GM11168 (cell line): ENCODE measurements around the gene DZIP1.

Experiments
- in situ Hi-C: fragments of 300-500 bp; cut with MboI; formaldehyde crosslinking; loops from one replicate; pipeline ENCODE4 v1.12.0; 2022; ENCODE audit warnings: low sequenced_read_pairs; ENCODE audit not compliant: unreplicated experiment

The DZIP1 gene

GRCh38 chr13:95553581-95554385 is 90.7 kb downstream of the DZIP1 start:
- in situ Hi-C loops = no loop called here

- in situ Hi-C loops = no loop called here
These were observed 91.7 kb downstream of the DZIP1 start, which contains the start of gene CLDN10 for GRCh38 chr13:95552539-95553441. CLDN10 (plus strand) TSS chr13:95552720; CDS start chr13:95552754, 34 bp downstream.

- in situ Hi-C loops = no loop called here
These were observed 92.3 kb downstream of the DZIP1 start for GRCh38 chr13:95552208-95552538.

- in situ Hi-C loops = loop anchor here (25.0 kb wide), 1 partner anchor 290 kb away; no protein-coding TSS in a partner anchor
These were observed 96.9 kb downstream of the DZIP1 start for GRCh38 chr13:95547531-95548167.

GRCh38 chr13:95546919-95547318 is 97.6 kb downstream of the DZIP1 start:
- in situ Hi-C loops = loop anchor here (25.0 kb wide), 1 partner anchor 290 kb away; no protein-coding TSS in a partner anchor

- in situ Hi-C loops = loop anchor here (25.0 kb wide), 1 partner anchor 293 kb away; no protein-coding TSS in a partner anchor
These were observed 100.2 kb downstream of the DZIP1 start for GRCh38 chr13:95544293-95544692.

- in situ Hi-C loops = loop anchor here (25.0 kb wide), 1 partner anchor 295 kb away; no protein-coding TSS in a partner anchor
These were observed 102.5 kb downstream of the DZIP1 start for GRCh38 chr13:95541911-95542474.

GRCh38 chr13:95541308-95541707 is 103.2 kb downstream of the DZIP1 start:
- in situ Hi-C loops = loop anchor here (25.0 kb wide), 1 partner anchor 296 kb away; no protein-coding TSS in a partner anchor

- in situ Hi-C loops = loop anchor here (25.0 kb wide), 1 partner anchor 296 kb away; no protein-coding TSS in a partner anchor
These were observed 103.6 kb downstream of the DZIP1 start for GRCh38 chr13:95540888-95541287.

- in situ Hi-C loops = loop anchor here (25.0 kb wide), 1 partner anchor 301 kb away; no protein-coding TSS in a partner anchor
These were observed 107.8 kb downstream of the DZIP1 start for GRCh38 chr13:95536632-95537241.

GRCh38 chr13:95535243-95535642 is 109.3 kb downstream of the DZIP1 start:
- in situ Hi-C loops = loop anchor here (25.0 kb wide), 1 partner anchor 302 kb away; no protein-coding TSS in a partner anchor

GRCh38 chr13:95533545-95534160 is 110.9 kb downstream of the DZIP1 start:
- in situ Hi-C loops = loop anchor here (25.0 kb wide), 1 partner anchor 304 kb away; no protein-coding TSS in a partner anchor

GRCh38 chr13:95530178-95530577 is 114.3 kb downstream of the DZIP1 start:
- in situ Hi-C loops = loop anchor here (25.0 kb wide), 1 partner anchor 307 kb away; no protein-coding TSS in a partner anchor
